Brain microvascular endothelial cell (primary cell): ENCODE data around the gene THADA.
"Not testable (repeated sequence)": the region's sequence is repeated elsewhere in the genome, so short reads cannot be mapped to it uniquely, and the experiment has no call there.

Experiments used
- DNase-seq: peaks from one replicate; pipeline ENCODE4 v3.0.0-alpha.2; 2020
- H3K27ac ChIP-seq: fragments of 250-450 bp; sonication (Bioruptor Pico); 2 replicates; pipeline ENCODE4 v1.5.1; 2020; ENCODE audit warnings: mild to moderate bottlenecking, moderate library complexity
- H3K27me3 ChIP-seq: fragments of 250-450 bp; sonication (Bioruptor Pico); replicated peaks from 2 replicates; pipeline ENCODE4 v1.5.1; 2020; ENCODE audit warnings: mild to moderate bottlenecking
- H3K36me3 ChIP-seq: fragments of 250-450 bp; sonication (Bioruptor Pico); replicated peaks from 2 replicates; pipeline ENCODE4 v1.5.1; 2020; ENCODE audit warnings: mild to moderate bottlenecking
- H3K4me3 ChIP-seq: 2 replicates; pipeline ENCODE4 v1.5.1; 2011; ENCODE audit warnings: low read depth, mild to moderate bottlenecking, control low read depth, low read length, moderate library complexity
- CTCF ChIP-seq: IDR thresholded peaks from 2 replicates; pipeline ENCODE4 v1.5.1; 2011; ENCODE audit warnings: low read depth, mild to moderate bottlenecking, moderate library complexity, low read length, control low read depth, inconsistent platforms; ENCODE audit errors: missing control alignments
- in situ Hi-C: cut with HindIII; loops from 2 replicates; pipeline ENCODE4 v1.10.0; 2017; ENCODE audit warnings: low sequenced_read_pairs, low pct_ligation_motif_present

THADA gene

GRCh38 chr2:43302961-43303494 lies 292.8 kb downstream of the THADA start:
- TF ChIP-seq CTCF = no peak
- no peak overlapping the region for H3K4me3 ChIP-seq
- H3K27me3 ChIP-seq = no peaks in the 10 kb centered on the region
- DNase-seq = no peak
- H3K36me3 ChIP-seq = no peaks in the 10 kb centered on the region
- in situ Hi-C loops = no loop called here
- no peak overlapping the region for H3K27ac ChIP-seq

- TF ChIP-seq CTCF = no peak
- no peaks in the 10 kb centered on the region for H3K27me3 ChIP-seq
- no peak overlapping the region for H3K4me3 ChIP-seq
- no peaks in the 10 kb centered on the region for H3K36me3 ChIP-seq
- DNase-seq = no peak
- in situ Hi-C loops = no loop called here
- H3K27ac ChIP-seq = no peak overlapping the region
These were observed 293.5 kb downstream of the THADA start for GRCh38 chr2:43302182-43302960.

- Histone ChIP-seq H3K27ac (no peak overlapping the region), H3K27me3 (no peaks in the 10 kb centered on the region), H3K4me3 (no peak overlapping the region), H3K36me3 (no peaks in the 10 kb centered on the region)
- no peak for DNase-seq
- no peak for TF ChIP-seq CTCF
- in situ Hi-C loops = no loop called here
These were observed 294.9 kb downstream of the THADA start for GRCh38 chr2:43300781-43301583.

GRCh38 chr2:43300222-43300621 lies 295.6 kb downstream of the THADA start:
- TF ChIP-seq CTCF = no peak
- H3K4me3 ChIP-seq = no peak overlapping the region
- in situ Hi-C loops = no loop called here
- no peaks in the 10 kb centered on the region for H3K36me3 ChIP-seq
- H3K27ac ChIP-seq = no peak overlapping the region
- H3K27me3 ChIP-seq = no peaks in the 10 kb centered on the region
- DNase-seq = no peak

- in situ Hi-C loops = no loop called here
- no peaks in the 10 kb centered on the region for H3K27me3 ChIP-seq
- DNase-seq = no peak
- no peak for TF ChIP-seq CTCF
- no peak overlapping the region for H3K4me3 ChIP-seq
- no peaks in the 10 kb centered on the region for H3K36me3 ChIP-seq
- H3K27ac ChIP-seq = no peak overlapping the region
These were observed 297.3 kb downstream of the THADA start for GRCh38 chr2:43298500-43298899.

GRCh38 chr2:43297740-43298139 lies 298.1 kb downstream of the THADA start:
- H3K4me3 ChIP-seq, DNase-seq, H3K36me3 ChIP-seq, H3K27me3 ChIP-seq, H3K27ac ChIP-seq, in situ Hi-C loops: not testable (repeated sequence)
